GM19025 (cell line): Measurements from ENCODE around the gene RIMBP2.
"Not testable (repeated sequence)": the region's sequence is repeated elsewhere in the genome, so short reads cannot be mapped to it uniquely, and the experiment has no call there.

Source experiments
- ATAC-seq: cut with Tn5 transposase; IDR thresholded peaks from one replicate; pipeline ENCODE4 v1.9.1; 2021; ENCODE audit warnings: mild to moderate bottlenecking, low read depth, moderate library complexity; ENCODE audit not compliant: unreplicated experiment

Gene RIMBP2

GRCh38 chr12:130663514-130663913 is 52.6 kb downstream of the RIMBP2 start:
- ATAC-seq: no peak

- ATAC-seq: no peak
Measured at GRCh38 chr12:130661486-130662255, 54.4 kb downstream of the RIMBP2 start.

- no peak for ATAC-seq
Measured at GRCh38 chr12:130661059-130661458, 55.0 kb downstream of the RIMBP2 start.

- no peak for ATAC-seq
Measured at GRCh38 chr12:130658145-130658911, 57.8 kb downstream of the RIMBP2 start.

- no peak for ATAC-seq
Measured at GRCh38 chr12:130656411-130656810, 59.7 kb downstream of the RIMBP2 start.

- no peak for ATAC-seq
Measured at GRCh38 chr12:130655881-130656280, 60.2 kb downstream of the RIMBP2 start.

- no peak for ATAC-seq
Measured at GRCh38 chr12:130655010-130655409, 61.1 kb downstream of the RIMBP2 start.

- no peak for ATAC-seq
Measured at GRCh38 chr12:130651188-130651959, 64.7 kb downstream of the RIMBP2 start.

- ATAC-seq: no peak
Measured at GRCh38 chr12:130650131-130650530, 66.0 kb downstream of the RIMBP2 start.

- ATAC-seq: no peak
Measured at GRCh38 chr12:130649101-130650045, 66.7 kb downstream of the RIMBP2 start.

- ATAC-seq: no peak
Measured at GRCh38 chr12:130647814-130648213, 68.3 kb downstream of the RIMBP2 start.

GRCh38 chr12:130646716-130647370 is 69.3 kb downstream of the RIMBP2 start:
- ATAC-seq: no peak

- ATAC-seq: not testable (repeated sequence)
Measured at GRCh38 chr12:130646191-130646590, 69.9 kb downstream of the RIMBP2 start.

- no peak for ATAC-seq
Measured at GRCh38 chr12:130645751-130646150, 70.3 kb downstream of the RIMBP2 start.

GRCh38 chr12:130644566-130644965 is 71.5 kb downstream of the RIMBP2 start:
- ATAC-seq: no peak

GRCh38 chr12:130644146-130644545 is 72.0 kb downstream of the RIMBP2 start:
- no peak for ATAC-seq

- ATAC-seq: no peak
Measured at GRCh38 chr12:130642856-130643255, 73.2 kb downstream of the RIMBP2 start.

- no peak for ATAC-seq
Measured at GRCh38 chr12:130641533-130642184, 74.4 kb downstream of the RIMBP2 start.

- no peak for ATAC-seq
Measured at GRCh38 chr12:130640901-130641300, 75.2 kb downstream of the RIMBP2 start.
